ENCODE results near the gene PCSK9. TPM values are rescaled to one million over a fixed set of nuclear protein-coding genes. Genes with fewer than 3 reads are reported as not detected.

The PCSK9 gene
- total and polyA plus RNA-seq, 2 of the 13 experiments (the other 11 are each of a cell fraction or from before 2014, with no cell fraction given), result 33.3 to 80.5 TPM

GRCh38 chr1:55057270-55057955, 18.1 kb downstream of the PCSK9 start:
- no peak overlapping the region for H3K9ac ChIP-seq (ENCODE audit: insufficient read depth, low read depth, low read length)
- H3K4me1 ChIP-seq (ENCODE audit: insufficient read depth, low read length), result peaks cover 18% of the 10 kb centered on the region
- ChIA-PET CTCF (ENCODE audit: low intra/inter-chr PET ratio, low total read pairs) (no interaction called here), POLR2A (no interaction called here)
- no TSS peak for BruUV-seq (replicated peaks)
- peaks cover 3% of the 10 kb centered on the region; the same call in 1 of the 2 replicates for H4K20me1 ChIP-seq (ENCODE audit: insufficient read depth, low read length)
- H3K4me3 ChIP-seq (replicated peaks in 1 of 3; ENCODE audit: insufficient read depth in 1 of 3, low read depth in 2 of 3, low read length in 3 of 3), result no peak overlapping the region
- intact Hi-C loops (cut with micrococcal nuclease; ENCODE audit: unreplicated experiment), result no loop called here
- 87% methylated on average over 12 of the region's 15 CpGs for WGBS (ENCODE audit: low lambda C conversion rate)
- H3K79me2 ChIP-seq (ENCODE audit: insufficient read depth, low read length), result no peaks in the 10 kb centered on the region
- in situ Hi-C loops (cut with HindIII; ENCODE audit: extremely low pct_ligation_motif_present, low pct_unique_long_range_greater_than_20kb), result no loop called here
- TF ChIP-seq POLR2A (IDR thresholded peaks at IDR 0.05; ENCODE audit: insufficient read depth in 1 of 2, low read depth in 2 of 2, low read length in 2 of 2) (peak in 1 of 2 experiments; percentile 21; a peak in 1 of 4 replicates), RBM39 (IDR thresholded peaks at IDR 0.05; ENCODE audit: low read depth, low read length, poor library complexity, severe bottlenecking) (no peak), ZNF446 (CRISPR knock-in tag; IDR thresholded peaks at IDR 0.05) (0 out of 2 replicates have a peak, but pooled peaks have one; percentile 26), HOXA9 (CRISPR knock-in tag; IDR thresholded peaks at IDR 0.05; ENCODE audit: borderline replicate concordance) (no peak)
- H3K9me3 ChIP-seq (ENCODE audit: low read length), result no peaks in the 10 kb centered on the region
- H3K4me2 ChIP-seq (ENCODE audit: low read depth, low read length), result no peak overlapping the region
- FAIRE-seq (no peak), DNase-seq (ENCODE audit: low spot score) (no peak), ATAC-seq (no peak)
- peaks cover 10 to 70% of the 10 kb centered on the region in 2 experiments; a peak in 4 of 5 replicates for H3K36me3 ChIP-seq (replicated peaks in 1 of 2; ENCODE audit: control insufficient read depth in 1 of 2, insufficient read depth in 2 of 2, low read length in 2 of 2)
- H3K27me3 ChIP-seq (ENCODE audit: control insufficient read depth in 1 of 2, insufficient read depth in 2 of 2, low read length in 2 of 2), result no peaks in the 10 kb centered on the region
- no peak overlapping the region for H2AFZ ChIP-seq (ENCODE audit: low read length)
- no peak overlapping the region for H3K27ac ChIP-seq (ENCODE audit: extremely low read length, insufficient read depth, low read length)

DNA sequence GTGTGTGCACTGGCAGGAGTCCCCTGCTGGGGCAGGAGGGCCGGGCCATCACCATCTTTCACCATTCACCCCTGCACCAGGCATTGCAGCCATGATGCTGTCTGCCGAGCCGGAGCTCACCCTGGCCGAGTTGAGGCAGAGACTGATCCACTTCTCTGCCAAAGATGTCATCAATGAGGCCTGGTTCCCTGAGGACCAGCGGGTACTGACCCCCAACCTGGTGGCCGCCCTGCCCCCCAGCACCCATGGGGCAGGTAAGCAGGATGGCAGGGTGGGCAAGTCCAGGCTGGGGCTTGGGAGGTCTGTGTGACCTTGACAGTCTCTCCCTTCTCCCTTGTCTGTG, 18.6 kb downstream of the PCSK9 start:
- Histone ChIP-seq H3K4me2 (ENCODE audit: low read depth, low read length) (no peak overlapping the region), H4K20me1 (ENCODE audit: insufficient read depth, low read length) (peaks cover 3% of the 10 kb centered on the region; the same call in 1 of the 2 replicates), H3K27ac (ENCODE audit: extremely low read length, insufficient read depth, low read length) (no peak overlapping the region), H2AFZ (ENCODE audit: low read length) (no peak overlapping the region), H3K27me3 (ENCODE audit: control insufficient read depth in 1 of 2, insufficient read depth in 2 of 2, low read length in 2 of 2) (no peaks in the 10 kb centered on the region), H3K4me1 (ENCODE audit: insufficient read depth, low read length) (peaks cover 13% of the 10 kb centered on the region), H3K36me3 (replicated peaks in 1 of 2; ENCODE audit: control insufficient read depth in 1 of 2, insufficient read depth in 2 of 2, low read length in 2 of 2) (peaks cover 10 to 69% of the 10 kb centered on the region in 2 experiments; a peak in 4 of 5 replicates), H3K9ac (ENCODE audit: insufficient read depth, low read depth, low read length) (no peak overlapping the region), H3K79me2 (ENCODE audit: insufficient read depth, low read length) (no peaks in the 10 kb centered on the region), H3K4me3 (replicated peaks in 1 of 3; ENCODE audit: insufficient read depth in 1 of 3, low read depth in 2 of 3, low read length in 3 of 3) (no peak overlapping the region), H3K9me3 (ENCODE audit: low read length) (no peaks in the 10 kb centered on the region)
- DNase-seq (ENCODE audit: low spot score) (no peak), ATAC-seq (no peak), FAIRE-seq (no peak)
- POLR2A ChIA-PET, result no interaction called here
- intact Hi-C loops (cut with micrococcal nuclease; ENCODE audit: unreplicated experiment), result no loop called here
- no TSS peak for BruUV-seq (replicated peaks)
- CTCF ChIA-PET (ENCODE audit: low intra/inter-chr PET ratio, low total read pairs), result no interaction called here
- no CpG with 5 or more reads among the region's 6 CpGs for WGBS (ENCODE audit: low lambda C conversion rate)
- in situ Hi-C loops (cut with HindIII; ENCODE audit: extremely low pct_ligation_motif_present, low pct_unique_long_range_greater_than_20kb), result no loop called here
- TF ChIP-seq FOXP1 (IDR thresholded peaks at IDR 0.05) (no peak), FOXP1 (CRISPR knock-in tag; IDR thresholded peaks at IDR 0.05) (no peak), TERF1 (CRISPR knock-in tag; IDR thresholded peaks at IDR 0.05) (no peak), HCFC1 (IDR thresholded peaks at IDR 0.05; ENCODE audit: low read depth, low read length) (no peak), JUN (CRISPR knock-in tag; IDR thresholded peaks at IDR 0.05) (no peak), ZNF710 (CRISPR knock-in tag; IDR thresholded peaks at IDR 0.05; ENCODE audit: borderline replicate concordance) (no peak), ZBTB7B (CRISPR knock-in tag; IDR thresholded peaks at IDR 0.05) (no peak)
- TF ChIP-seq, protein P1, sequence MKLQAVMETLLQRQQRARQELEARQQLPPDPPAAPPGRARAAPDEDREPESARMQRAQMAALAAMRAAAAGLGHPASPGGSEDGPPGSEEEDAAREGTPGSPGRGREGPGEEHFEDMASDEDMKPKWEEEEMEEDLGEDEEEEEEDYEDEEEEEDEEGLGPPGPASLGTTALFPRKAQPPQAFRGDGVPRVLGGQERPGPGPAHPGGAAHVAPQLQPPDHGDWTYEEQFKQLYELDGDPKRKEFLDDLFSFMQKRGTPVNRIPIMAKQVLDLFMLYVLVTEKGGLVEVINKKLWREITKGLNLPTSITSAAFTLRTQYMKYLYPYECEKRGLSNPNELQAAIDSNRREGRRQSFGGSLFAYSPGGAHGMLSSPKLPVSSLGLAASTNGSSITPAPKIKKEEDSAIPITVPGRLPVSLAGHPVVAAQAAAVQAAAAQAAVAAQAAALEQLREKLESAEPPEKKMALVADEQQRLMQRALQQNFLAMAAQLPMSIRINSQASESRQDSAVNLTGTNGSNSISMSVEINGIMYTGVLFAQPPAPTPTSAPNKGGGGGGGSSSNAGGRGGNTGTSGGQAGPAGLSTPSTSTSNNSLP (IDR thresholded peaks at IDR 0.05; ENCODE audit: low read depth, low read length), result no peak
